ENCODE measurements around the gene ST14. TPM values are rescaled to one million over a fixed set of nuclear protein-coding genes. Genes with fewer than 3 reads are reported as not detected.

ST14 gene
- polyA plus RNA-seq, 3 donors: 13.3 to 36.0 (median 23.6) TPM

DNA sequence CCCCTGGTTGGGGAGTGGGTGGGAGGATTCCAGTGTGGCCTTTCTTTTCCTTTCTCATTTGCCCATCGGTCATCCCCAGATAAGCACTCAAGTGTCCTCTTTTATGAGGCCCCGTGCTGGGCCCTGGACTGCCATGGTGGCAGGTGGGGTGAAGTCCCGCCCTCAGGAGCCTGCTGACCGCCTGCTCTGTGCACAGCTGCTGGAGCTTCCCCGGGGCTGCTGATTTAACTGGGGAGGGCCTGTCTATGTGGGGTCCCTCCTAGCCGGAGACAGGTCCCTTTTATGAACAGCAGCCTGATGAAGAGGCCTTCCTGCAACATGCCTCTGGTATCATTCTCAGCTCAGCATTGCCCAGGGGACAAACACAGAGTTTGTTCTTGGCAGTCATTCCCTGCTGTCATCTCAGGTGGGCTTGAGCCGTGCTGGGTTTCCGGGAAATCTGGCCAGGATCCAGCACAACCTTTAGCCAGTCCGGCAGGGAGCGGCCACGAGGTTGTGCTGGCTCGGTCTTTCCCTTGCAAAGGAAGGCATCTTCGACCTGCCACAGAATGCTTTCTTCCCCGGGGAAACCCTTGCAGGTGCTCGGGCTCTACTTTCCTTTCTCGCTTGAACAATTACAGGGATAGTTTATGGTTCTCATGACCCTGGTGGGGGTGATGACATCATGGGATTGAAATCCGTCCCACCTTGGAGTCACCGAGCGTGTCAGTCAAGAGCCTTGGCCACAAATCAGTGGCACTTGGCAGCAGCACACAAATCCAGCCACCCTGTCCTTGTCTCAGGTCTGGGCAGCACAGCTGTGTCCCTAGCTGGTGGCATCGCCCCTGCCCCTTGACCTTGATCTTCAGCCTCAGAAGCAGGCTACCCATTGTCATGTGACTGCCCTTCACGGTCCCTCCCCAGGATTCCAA is 20.1 kb downstream of the ST14 start:
- H3K27ac Mint-ChIP-seq: peak overlapping the region in 6 of 7 donors; percentile 26 to 94 (median 88)
- H3K9me3 Mint-ChIP-seq: peaks cover 4 to 11% (median 6%) of the 10 kb centered on the region in 7 donors
- Histone ChIP-seq H3K4me2 (replicated peaks; ENCODE audit: extremely low read depth, low read length, poor library complexity, severe bottlenecking) (no peak overlapping the region), H2AFZ (ENCODE audit: insufficient read depth, low read depth, low read length, poor library complexity, severe bottlenecking) (no peak overlapping the region), H4K20me1 (ENCODE audit: insufficient read depth, low read length) (peaks cover 30% of the 10 kb centered on the region), H3K4me1 (ENCODE audit: control insufficient read depth in 1 of 2, insufficient read depth in 2 of 2, low read length in 2 of 2) (peaks cover 37 to 44% of the 10 kb centered on the region in 2 donors), H3K4me3 (replicated peaks in 1 of 3; ENCODE audit: low read depth in 2 of 3, low read length in 3 of 3) (no peak overlapping the region), H3K9ac (ENCODE audit: insufficient read depth, low read length, poor library complexity, severe bottlenecking) (peak overlapping the region; percentile 7), H3K36me3 (replicated peaks in 1 of 2; ENCODE audit: control insufficient read depth in 1 of 2, insufficient read depth in 2 of 2, low read length in 2 of 2) (no peaks in the 10 kb centered on the region), H3K27ac (ENCODE audit: low read depth in 1 of 2, low read length in 2 of 2) (peak overlapping the region; percentile 29 to 63), H3K79me2 (ENCODE audit: insufficient read depth, low read length) (peaks cover 47% of the 10 kb centered on the region), H3K9me3 (replicated peaks in 1 of 2; ENCODE audit: control insufficient read depth in 1 of 2, insufficient read depth in 1 of 2, low read length in 2 of 2) (peaks cover 0 to 2% of the 10 kb centered on the region in 2 donors), H3K27me3 (ENCODE audit: control insufficient read depth in 2 of 2, insufficient read depth in 2 of 2, low read length in 2 of 2) (no peaks in the 10 kb centered on the region)
- peaks cover 0 to under 1% (median 0%) of the 10 kb centered on the region in 3 donors for H3K27me3 Mint-ChIP-seq (ENCODE audit: low read depth in 3 of 3)
- intact Hi-C loops (cut with micrococcal nuclease): no loop called here
- 94% methylated on average over 19 of the region's 21 CpGs for WGBS (ENCODE audit: insufficient coverage)
- TF ChIP-seq, protein P1, sequence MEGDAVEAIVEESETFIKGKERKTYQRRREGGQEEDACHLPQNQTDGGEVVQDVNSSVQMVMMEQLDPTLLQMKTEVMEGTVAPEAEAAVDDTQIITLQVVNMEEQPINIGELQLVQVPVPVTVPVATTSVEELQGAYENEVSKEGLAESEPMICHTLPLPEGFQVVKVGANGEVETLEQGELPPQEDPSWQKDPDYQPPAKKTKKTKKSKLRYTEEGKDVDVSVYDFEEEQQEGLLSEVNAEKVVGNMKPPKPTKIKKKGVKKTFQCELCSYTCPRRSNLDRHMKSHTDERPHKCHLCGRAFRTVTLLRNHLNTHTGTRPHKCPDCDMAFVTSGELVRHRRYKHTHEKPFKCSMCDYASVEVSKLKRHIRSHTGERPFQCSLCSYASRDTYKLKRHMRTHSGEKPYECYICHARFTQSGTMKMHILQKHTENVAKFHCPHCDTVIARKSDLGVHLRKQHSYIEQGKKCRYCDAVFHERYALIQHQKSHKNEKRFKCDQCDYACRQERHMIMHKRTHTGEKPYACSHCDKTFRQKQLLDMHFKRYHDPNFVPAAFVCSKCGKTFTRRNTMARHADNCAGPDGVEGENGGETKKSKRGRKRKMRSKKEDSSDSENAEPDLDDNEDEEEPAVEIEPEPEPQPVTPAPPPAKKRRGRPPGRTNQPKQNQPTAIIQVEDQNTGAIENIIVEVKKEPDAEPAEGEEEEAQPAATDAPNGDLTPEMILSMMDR (IDR thresholded peaks at IDR 0.05): no peak
- H3K4me1 Mint-ChIP-seq: peaks cover 47% of the 10 kb centered on the region
- DNase-seq: no peak
- H3K4me3 Mint-ChIP-seq: no peak overlapping the region
- H3K36me3 Mint-ChIP-seq: peaks cover 7 to 21% of the 10 kb centered on the region in 2 donors

DNA sequence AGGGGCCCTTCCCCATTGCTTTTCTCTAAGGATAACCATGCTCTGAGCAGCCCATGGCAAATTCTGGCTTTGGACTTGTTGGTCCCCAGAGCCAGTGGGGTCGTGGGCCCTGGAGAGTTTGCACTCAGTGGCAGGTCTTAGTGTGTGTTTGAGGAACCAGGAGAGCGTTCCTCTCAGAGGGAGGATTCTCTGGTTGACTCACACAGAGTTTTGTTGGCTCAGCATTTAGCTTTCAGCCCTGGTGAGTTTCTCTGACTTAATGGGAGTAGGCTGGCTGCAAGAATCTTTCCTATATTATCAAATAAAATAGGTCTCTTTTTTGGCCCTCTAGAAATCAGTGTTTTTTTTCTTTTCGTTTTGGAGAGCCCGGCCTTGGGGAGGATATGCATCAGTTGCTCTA is 20.9 kb downstream of the ST14 start:
- no peak overlapping the region for H3K4me3 ChIP-seq (replicated peaks in 1 of 3; ENCODE audit: low read depth in 2 of 3, low read length in 3 of 3)
- Mint-ChIP-seq H3K27me3 (ENCODE audit: low read depth in 3 of 3) (no peaks in the 10 kb centered on the region), H3K4me3 (no peak overlapping the region), H3K9me3 (peaks cover 0 to 6% (median 2%) of the 10 kb centered on the region in 7 donors), H3K27ac (peak overlapping the region; percentile 26 to 94 (median 90)), H3K4me1 (peaks cover 47% of the 10 kb centered on the region), H3K36me3 (peaks cover 10 to 18% of the 10 kb centered on the region in 2 donors)
- no peaks in the 10 kb centered on the region for H3K9me3 ChIP-seq (replicated peaks in 1 of 2; ENCODE audit: control insufficient read depth in 1 of 2, insufficient read depth in 1 of 2, low read length in 2 of 2)
- peaks cover 37 to 44% of the 10 kb centered on the region in 2 donors for H3K4me1 ChIP-seq (ENCODE audit: control insufficient read depth in 1 of 2, insufficient read depth in 2 of 2, low read length in 2 of 2)
- H3K9ac ChIP-seq (ENCODE audit: insufficient read depth, low read length, poor library complexity, severe bottlenecking): no peak overlapping the region
- peak overlapping the region; percentile 29 to 63 for H3K27ac ChIP-seq (ENCODE audit: low read depth in 1 of 2, low read length in 2 of 2)
- DNase-seq: peak; percentile 60 to 75 (median 67)
- no peaks in the 10 kb centered on the region for H3K27me3 ChIP-seq (ENCODE audit: control insufficient read depth in 2 of 2, insufficient read depth in 2 of 2, low read length in 2 of 2)
- intact Hi-C loops (cut with micrococcal nuclease): no loop called here
- H3K36me3 ChIP-seq (replicated peaks in 1 of 2; ENCODE audit: control insufficient read depth in 1 of 2, insufficient read depth in 2 of 2, low read length in 2 of 2): no peaks in the 10 kb centered on the region
- no peak overlapping the region for H3K4me2 ChIP-seq (replicated peaks; ENCODE audit: extremely low read depth, low read length, poor library complexity, severe bottlenecking)
- peaks cover 30% of the 10 kb centered on the region for H4K20me1 ChIP-seq (ENCODE audit: insufficient read depth, low read length)
- TF ChIP-seq, protein P1 (IDR thresholded peaks at IDR 0.05): no peak
- no CpG with 5 or more reads among the region's 4 CpGs for WGBS (ENCODE audit: insufficient coverage)
- no peak overlapping the region for H2AFZ ChIP-seq (ENCODE audit: insufficient read depth, low read depth, low read length, poor library complexity, severe bottlenecking)
- H3K79me2 ChIP-seq (ENCODE audit: insufficient read depth, low read length): peaks cover 47% of the 10 kb centered on the region

All from CD14-positive monocyte (primary cell).